ENCODE data around the gene ITGA4.
A peak's percentile ranks its signal among the peaks of the same experiment; 100 is the strongest.

Gene ITGA4

GRCh38 chr2:181457121-181457740 lies at the start of gene ITGA4:
Gene ITGA4 (plus strand): TSS chr2:181457386. CDS start chr2:181457655, 269 bp downstream.
- DNase-seq = peak; percentile 91 to 92
- Mint-ChIP-seq H3K4me3 (peak within 1 kb of the TSS; percentile 94 to 98), H3K27me3 (no peaks in the 10 kb centered on the region), H3K27ac (peak within 1 kb of the TSS; percentile 97 to 99), H3K9me3 (no peaks in the 10 kb centered on the region), H3K4me1 (peaks cover 50% of the 10 kb centered on the region)
- peak; percentile 89 for ATAC-seq

DNA sequence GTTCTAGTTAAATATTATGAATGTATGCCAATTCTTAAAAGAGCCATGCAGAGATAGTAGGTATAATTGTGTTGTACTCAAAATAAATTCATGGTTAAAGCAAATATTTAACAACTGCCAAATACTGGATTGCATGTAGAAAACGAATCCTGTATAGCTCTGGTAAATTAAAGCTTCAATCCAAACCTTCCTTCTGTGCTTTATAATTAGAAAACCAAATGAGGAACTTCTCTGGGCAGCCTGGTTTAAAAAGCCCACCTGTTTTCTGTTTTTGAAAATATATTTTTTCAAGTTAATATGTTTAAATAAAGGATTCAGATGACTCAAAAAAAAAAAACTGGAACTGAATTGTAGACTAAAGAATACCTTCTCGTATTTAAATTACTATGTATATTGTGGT lies 48.3 kb upstream of the ITGA4 start:
- Mint-ChIP-seq H3K27ac (no peak overlapping the region), H3K27me3 (no peaks in the 10 kb centered on the region), H3K9me3 (peaks cover 31 to 37% of the 10 kb centered on the region in 2 donors), H3K4me1 (peaks cover 12% of the 10 kb centered on the region), H3K4me3 (no peak overlapping the region)
- ATAC-seq = no peak
- DNase-seq = no peak

DNA sequence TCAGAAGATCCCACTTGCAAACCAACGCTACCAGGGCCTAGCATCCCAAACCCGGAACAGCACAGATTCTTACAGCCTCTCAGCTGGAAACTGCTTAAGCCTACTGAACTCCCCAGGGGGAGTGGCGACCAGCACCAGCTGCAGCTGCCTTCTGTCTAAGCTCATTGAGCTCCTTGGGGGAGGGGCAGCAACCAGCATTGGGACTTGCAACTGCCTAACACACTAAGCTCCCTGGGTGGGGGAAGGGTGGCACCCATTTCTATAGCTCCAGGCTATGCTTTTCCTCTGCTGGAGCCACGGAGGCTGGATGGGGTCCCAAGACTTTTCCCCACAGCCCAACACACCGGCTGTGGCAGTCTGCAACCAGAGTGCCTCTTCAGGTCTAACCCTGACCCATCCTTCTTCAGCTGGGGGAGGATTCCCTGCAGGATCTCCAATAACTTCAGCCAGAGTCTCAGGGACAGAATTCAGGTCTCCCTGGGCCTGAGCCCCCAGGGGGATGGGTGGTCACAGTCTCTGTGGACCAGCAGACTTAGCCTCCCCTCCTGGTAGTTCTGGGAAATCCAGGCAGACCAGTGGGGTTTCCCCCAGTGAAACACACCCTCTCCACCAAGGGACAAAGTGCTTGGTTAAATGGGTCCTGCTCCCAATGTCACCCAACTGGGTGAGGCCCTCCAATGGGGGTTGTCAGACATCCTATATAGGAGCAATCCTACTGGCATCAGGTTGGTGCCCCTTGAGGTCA lies 45.9 kb upstream of the ITGA4 start:
- H3K4me1 Mint-ChIP-seq = peaks cover 6% of the 10 kb centered on the region
- H3K27ac Mint-ChIP-seq = no peak overlapping the region
- no peak for DNase-seq
- ATAC-seq = no peak
- peaks cover 45 to 46% of the 10 kb centered on the region in 2 donors for H3K9me3 Mint-ChIP-seq
- no peak overlapping the region for H3K4me3 Mint-ChIP-seq
- H3K27me3 Mint-ChIP-seq = no peaks in the 10 kb centered on the region

GRCh38 chr2:181419129-181419855 lies 37.9 kb upstream of the ITGA4 start:
- Mint-ChIP-seq H3K4me1 (peaks cover 19% of the 10 kb centered on the region), H3K27me3 (no peaks in the 10 kb centered on the region), H3K4me3 (no peak overlapping the region), H3K9me3 (peaks cover 14 to 15% of the 10 kb centered on the region in 2 donors), H3K27ac (no peak overlapping the region)
- DNase-seq (no peak), ATAC-seq (no peak)

DNA sequence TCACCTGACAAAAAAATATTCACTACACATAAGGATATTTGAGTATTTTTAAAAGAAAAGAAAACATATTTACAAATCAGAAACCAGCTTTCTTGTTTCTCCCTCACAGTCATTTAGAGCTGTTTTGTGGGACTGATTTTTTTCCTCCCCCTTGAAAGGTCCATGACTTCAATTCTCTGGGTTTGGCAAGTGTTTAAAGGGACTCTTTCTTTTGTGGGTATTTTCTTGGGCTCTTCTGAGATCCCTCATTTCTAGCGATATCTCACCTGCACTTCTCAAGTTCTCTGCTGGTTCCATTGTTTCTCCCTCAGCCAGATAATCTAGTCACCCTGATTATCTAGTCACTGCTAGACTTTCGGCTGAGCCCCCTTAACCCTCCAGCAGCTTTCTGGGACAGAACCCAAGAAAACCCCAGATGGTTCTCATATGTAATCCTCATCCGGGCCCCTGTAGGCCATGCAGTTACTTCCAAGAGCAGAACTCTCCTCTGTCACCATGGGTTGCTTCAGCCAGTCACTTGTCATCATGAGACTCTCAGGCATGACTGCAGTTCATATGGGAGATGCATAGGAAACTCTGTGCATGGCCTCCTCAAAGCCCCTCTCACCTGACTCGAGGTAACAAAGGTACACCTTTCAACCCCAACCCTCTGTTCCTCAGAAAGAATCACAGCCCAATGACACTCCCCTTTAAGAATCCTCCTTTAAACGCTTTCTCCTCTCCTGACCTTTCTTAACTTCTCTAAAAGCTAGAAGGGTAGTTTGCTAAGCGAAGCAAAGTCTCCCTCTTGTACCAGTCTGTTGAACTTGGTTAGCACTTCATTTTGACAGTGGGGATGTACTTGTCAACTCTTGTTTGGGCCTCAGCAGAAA lies 36.7 kb upstream of the ITGA4 start:
- ATAC-seq (peak; percentile 50), DNase-seq (no peak)
- peak overlapping the region; percentile 32 to 36 for H3K4me3 Mint-ChIP-seq

GRCh38 chr2:181421131-181421458 lies 36.1 kb upstream of the ITGA4 start:
- Mint-ChIP-seq H3K27ac (peak overlapping the region; percentile 84 to 97), H3K4me1 (peaks cover 19% of the 10 kb centered on the region), H3K9me3 (peaks cover 0 to 11% of the 10 kb centered on the region in 2 donors), H3K4me3 (peak overlapping the region; percentile 32 to 36), H3K27me3 (no peaks in the 10 kb centered on the region)
- ATAC-seq (peak; percentile 54), DNase-seq (no peak)

More for the DNA sequence above, 36.7 kb upstream of the ITGA4 start:
- peaks cover 3 to 8% of the 10 kb centered on the region in 2 donors for H3K9me3 Mint-ChIP-seq
- no peaks in the 10 kb centered on the region for H3K27me3 Mint-ChIP-seq
- peak overlapping the region; percentile 84 to 97 for H3K27ac Mint-ChIP-seq
- H3K4me1 Mint-ChIP-seq = peaks cover 19% of the 10 kb centered on the region

DNA sequence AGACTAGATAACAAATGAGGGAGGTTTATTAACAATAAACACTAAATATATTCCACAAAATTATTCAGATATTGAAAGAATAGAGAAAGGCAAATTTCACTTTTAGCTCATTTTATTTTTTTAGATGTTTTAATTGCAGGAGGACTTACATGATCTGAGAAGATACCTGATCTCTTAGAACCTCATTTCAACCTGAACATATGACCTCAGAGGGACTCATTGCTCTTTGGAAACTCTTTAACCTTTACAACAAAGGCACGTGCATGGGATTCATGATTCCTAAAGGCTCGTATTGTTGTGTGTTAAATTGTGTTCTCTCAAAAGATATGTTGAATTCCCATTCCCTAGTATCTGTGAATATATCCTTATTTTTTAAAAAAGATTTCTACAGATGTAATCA lies 35.7 kb upstream of the ITGA4 start:
- H3K4me1 Mint-ChIP-seq = peaks cover 19% of the 10 kb centered on the region
- peak overlapping the region in 1 of 2 donors; percentile 97 for H3K27ac Mint-ChIP-seq
- ATAC-seq (no peak), DNase-seq (no peak)
- peak overlapping the region in 1 of 2 donors; percentile 36 for H3K4me3 Mint-ChIP-seq
- H3K27me3 Mint-ChIP-seq = no peaks in the 10 kb centered on the region
- peaks cover 0 to 13% of the 10 kb centered on the region in 2 donors for H3K9me3 Mint-ChIP-seq

- Mint-ChIP-seq H3K4me3 (no peak overlapping the region), H3K4me1 (peaks cover 33% of the 10 kb centered on the region), H3K9me3 (peaks cover 0 to 13% of the 10 kb centered on the region in 2 donors), H3K27ac (no peak overlapping the region), H3K27me3 (no peaks in the 10 kb centered on the region)
- ATAC-seq (no peak), DNase-seq (no peak)
Measured at GRCh38 chr2:181426672-181427071, 30.5 kb upstream of the ITGA4 start.

- Mint-ChIP-seq H3K27ac (peak overlapping the region in 1 of 2 donors; percentile 71), H3K9me3 (peaks cover 0 to 22% of the 10 kb centered on the region in 2 donors), H3K4me3 (no peak overlapping the region), H3K4me1 (peaks cover 29% of the 10 kb centered on the region), H3K27me3 (no peaks in the 10 kb centered on the region)
- DNase-seq = peak in 1 of 2 donors; percentile 32
- ATAC-seq = peak; percentile 66
Measured at GRCh38 chr2:181430406-181431118, 26.6 kb upstream of the ITGA4 start.

DNA sequence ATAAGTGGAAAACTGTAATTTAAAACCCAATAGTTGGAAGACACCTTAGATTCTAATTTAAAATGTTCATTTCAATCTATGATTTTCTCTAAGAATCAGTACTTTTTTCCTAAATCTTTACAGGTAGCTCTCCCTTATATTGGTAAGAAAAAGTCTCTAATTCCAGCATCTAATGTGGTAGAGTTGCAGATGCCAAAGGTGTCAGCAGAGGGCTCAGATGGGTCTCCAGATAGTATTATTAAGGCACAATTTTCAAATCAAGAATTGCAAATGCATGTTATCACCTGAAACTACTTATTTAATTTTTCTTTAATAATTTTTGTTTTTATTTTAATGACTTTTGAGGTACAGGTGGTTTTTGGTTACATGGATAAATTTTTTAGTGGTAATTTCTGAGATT lies 25.5 kb upstream of the ITGA4 start:
- ATAC-seq (no peak), DNase-seq (no peak)
- H3K27me3 Mint-ChIP-seq = no peaks in the 10 kb centered on the region
- H3K4me1 Mint-ChIP-seq = peaks cover 29% of the 10 kb centered on the region
- H3K9me3 Mint-ChIP-seq = peaks cover 0 to 15% of the 10 kb centered on the region in 2 donors
- H3K27ac Mint-ChIP-seq = no peak overlapping the region
- no peak overlapping the region for H3K4me3 Mint-ChIP-seq

- DNase-seq (no peak), ATAC-seq (no peak)
- Mint-ChIP-seq H3K4me3 (no peak overlapping the region), H3K9me3 (peaks cover 0 to 11% of the 10 kb centered on the region in 2 donors), H3K27ac (no peak overlapping the region), H3K27me3 (no peaks in the 10 kb centered on the region), H3K4me1 (peaks cover 19% of the 10 kb centered on the region)
Measured at GRCh38 chr2:181438261-181438660, 18.9 kb upstream of the ITGA4 start.

GRCh38 chr2:181440344-181440743 lies 16.8 kb upstream of the ITGA4 start:
- Mint-ChIP-seq H3K27me3 (no peaks in the 10 kb centered on the region), H3K4me3 (no peak overlapping the region), H3K9me3 (no peaks in the 10 kb centered on the region), H3K27ac (no peak overlapping the region), H3K4me1 (peaks cover 28% of the 10 kb centered on the region)
- ATAC-seq (no peak), DNase-seq (no peak)

DNA sequence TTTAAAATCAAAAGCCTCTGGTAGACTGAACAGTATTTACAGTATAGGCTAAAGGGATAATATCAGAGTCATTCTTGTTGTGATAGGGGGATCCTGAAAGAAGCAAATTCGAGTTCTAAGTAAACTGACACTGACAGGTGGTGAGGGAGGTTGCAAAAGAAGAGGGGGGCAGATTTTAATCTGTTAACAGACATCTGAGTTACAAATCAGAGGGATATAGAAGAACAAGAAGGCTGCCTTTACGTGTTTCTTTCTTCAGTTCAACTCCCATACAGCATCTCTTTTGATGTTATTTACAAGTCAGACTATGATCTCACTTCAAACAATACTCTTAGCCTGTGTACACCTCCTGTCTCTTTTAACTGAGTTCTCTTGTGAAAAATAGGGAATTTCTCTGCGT lies 16.3 kb upstream of the ITGA4 start:
- Mint-ChIP-seq H3K4me1 (peaks cover 28% of the 10 kb centered on the region), H3K4me3 (no peak overlapping the region), H3K27me3 (no peaks in the 10 kb centered on the region), H3K9me3 (no peaks in the 10 kb centered on the region), H3K27ac (no peak overlapping the region)
- no peak for ATAC-seq
- no peak for DNase-seq

GRCh38 chr2:181441670-181442069 lies 15.5 kb upstream of the ITGA4 start:
- H3K4me3 Mint-ChIP-seq = no peak overlapping the region
- no peak for DNase-seq
- no peaks in the 10 kb centered on the region for H3K9me3 Mint-ChIP-seq
- ATAC-seq = no peak
- peaks cover 29% of the 10 kb centered on the region for H3K4me1 Mint-ChIP-seq
- no peak overlapping the region for H3K27ac Mint-ChIP-seq
- H3K27me3 Mint-ChIP-seq = no peaks in the 10 kb centered on the region

- ATAC-seq (no peak), DNase-seq (no peak)
- peak overlapping the region; percentile 6 to 58 for H3K4me3 Mint-ChIP-seq
- peaks cover 23% of the 10 kb centered on the region for H3K4me1 Mint-ChIP-seq
- no peak overlapping the region for H3K27ac Mint-ChIP-seq
- H3K27me3 Mint-ChIP-seq = no peaks in the 10 kb centered on the region
- no peaks in the 10 kb centered on the region for H3K9me3 Mint-ChIP-seq
Measured at GRCh38 chr2:181444654-181445053, 12.5 kb upstream of the ITGA4 start.
